Measurements from ENCODE around the gene SNAP47.

- TF ChIP-seq, protein P1, sequence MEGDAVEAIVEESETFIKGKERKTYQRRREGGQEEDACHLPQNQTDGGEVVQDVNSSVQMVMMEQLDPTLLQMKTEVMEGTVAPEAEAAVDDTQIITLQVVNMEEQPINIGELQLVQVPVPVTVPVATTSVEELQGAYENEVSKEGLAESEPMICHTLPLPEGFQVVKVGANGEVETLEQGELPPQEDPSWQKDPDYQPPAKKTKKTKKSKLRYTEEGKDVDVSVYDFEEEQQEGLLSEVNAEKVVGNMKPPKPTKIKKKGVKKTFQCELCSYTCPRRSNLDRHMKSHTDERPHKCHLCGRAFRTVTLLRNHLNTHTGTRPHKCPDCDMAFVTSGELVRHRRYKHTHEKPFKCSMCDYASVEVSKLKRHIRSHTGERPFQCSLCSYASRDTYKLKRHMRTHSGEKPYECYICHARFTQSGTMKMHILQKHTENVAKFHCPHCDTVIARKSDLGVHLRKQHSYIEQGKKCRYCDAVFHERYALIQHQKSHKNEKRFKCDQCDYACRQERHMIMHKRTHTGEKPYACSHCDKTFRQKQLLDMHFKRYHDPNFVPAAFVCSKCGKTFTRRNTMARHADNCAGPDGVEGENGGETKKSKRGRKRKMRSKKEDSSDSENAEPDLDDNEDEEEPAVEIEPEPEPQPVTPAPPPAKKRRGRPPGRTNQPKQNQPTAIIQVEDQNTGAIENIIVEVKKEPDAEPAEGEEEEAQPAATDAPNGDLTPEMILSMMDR (IDR thresholded peaks at IDR 0.05): no peak
- TF ChIP-seq POLR2A (IDR thresholded peaks at IDR 0.05): no peak
These were observed 3.6 kb downstream of the SNAP47 start for GRCh38 chr1:227738820-227739219.

All from esophagus squamous epithelium (tissue), 4 donors.